ENCODE data around the gene GBF1.

- TF ChIP-seq YY1 (IDR thresholded peaks at IDR 0.05; ENCODE audit: low read depth, low read length) (no peak), CTCF (IDR thresholded peaks at IDR 0.05 in 2 of 3, conservative IDR thresholded peaks at IDR 0.05 in 1 of 3; ENCODE audit: control insufficient read depth in 2 of 3, extremely low read depth in 1 of 3, insufficient read depth in 1 of 3, low read depth in 3 of 3, low read length in 3 of 3) (no peak)
Observed at GRCh38 chr10:102241032-102241443, 4.3 kb upstream of the GBF1 start.

Measured in GM12878 (cell line).